OCI-LY7 (cell line): ENCODE data around the gene SETD7.

Source experiments
- EZH2phosphoT487 ChIP-seq: fragments of 200-600 bp; sonication (generic); IDR thresholded peaks from 2 replicates; pipeline ENCODE4 v1.6.1; 2018; ENCODE audit warnings: low read depth, borderline replicate concordance, mild to moderate bottlenecking, mixed run types, antibody characterized with exemption, low read length, moderate library complexity, mixed read lengths
- TF ChIP-seq, protein P1 (sequence below): fragments of 200-600 bp; sonication (generic); conservative IDR thresholded peaks from 2 replicates; pipeline ENCODE4 v1.5.1; 2014; ENCODE audit warnings: mild to moderate bottlenecking, antibody characterized with exemption, low read length, moderate library complexity, mixed read lengths

DNA sequence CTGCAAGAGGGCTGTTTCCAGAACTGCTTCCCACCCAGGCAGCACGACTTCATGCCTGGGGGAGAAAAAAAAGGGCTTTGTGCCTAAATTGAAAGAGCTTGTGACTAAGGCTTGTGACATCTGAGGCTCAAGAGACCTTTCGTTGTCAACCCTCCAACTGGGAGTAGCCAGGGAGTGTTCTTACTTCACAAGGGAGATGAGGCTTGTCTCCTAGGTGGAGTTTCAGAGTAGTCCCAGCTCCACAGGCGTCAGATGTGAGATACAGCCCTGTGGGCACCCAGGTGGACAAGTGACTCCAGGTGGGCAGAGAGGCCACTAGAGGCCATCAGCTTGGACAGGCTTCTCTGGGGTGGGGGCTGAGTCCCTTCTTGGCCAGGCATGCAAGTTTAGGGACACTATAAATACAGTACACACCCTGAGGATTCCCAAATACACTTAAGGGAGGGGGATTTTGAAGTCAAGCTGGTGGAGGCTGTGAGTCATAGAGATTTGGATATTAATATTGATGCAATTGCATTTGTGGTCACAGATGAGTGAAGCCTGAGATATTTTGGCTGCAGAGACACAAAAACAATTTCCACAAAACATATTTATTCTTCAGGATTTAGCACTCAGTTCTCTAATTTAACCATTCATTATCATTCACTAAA is 40.1 kb upstream of the SETD7 start:
- TF ChIP-seq, protein P1, sequence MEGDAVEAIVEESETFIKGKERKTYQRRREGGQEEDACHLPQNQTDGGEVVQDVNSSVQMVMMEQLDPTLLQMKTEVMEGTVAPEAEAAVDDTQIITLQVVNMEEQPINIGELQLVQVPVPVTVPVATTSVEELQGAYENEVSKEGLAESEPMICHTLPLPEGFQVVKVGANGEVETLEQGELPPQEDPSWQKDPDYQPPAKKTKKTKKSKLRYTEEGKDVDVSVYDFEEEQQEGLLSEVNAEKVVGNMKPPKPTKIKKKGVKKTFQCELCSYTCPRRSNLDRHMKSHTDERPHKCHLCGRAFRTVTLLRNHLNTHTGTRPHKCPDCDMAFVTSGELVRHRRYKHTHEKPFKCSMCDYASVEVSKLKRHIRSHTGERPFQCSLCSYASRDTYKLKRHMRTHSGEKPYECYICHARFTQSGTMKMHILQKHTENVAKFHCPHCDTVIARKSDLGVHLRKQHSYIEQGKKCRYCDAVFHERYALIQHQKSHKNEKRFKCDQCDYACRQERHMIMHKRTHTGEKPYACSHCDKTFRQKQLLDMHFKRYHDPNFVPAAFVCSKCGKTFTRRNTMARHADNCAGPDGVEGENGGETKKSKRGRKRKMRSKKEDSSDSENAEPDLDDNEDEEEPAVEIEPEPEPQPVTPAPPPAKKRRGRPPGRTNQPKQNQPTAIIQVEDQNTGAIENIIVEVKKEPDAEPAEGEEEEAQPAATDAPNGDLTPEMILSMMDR = no peak
- no peak for TF ChIP-seq EZH2phosphoT487
